GM10248 (cell line): ENCODE data around the gene MLANA.
"Not testable (repeated sequence)": the region's sequence is repeated elsewhere in the genome, so short reads cannot be mapped to it uniquely, and the experiment has no call there.

Experiments
- CTCF ChIA-PET: fragments of 300-600 bp; sonication (Branson Sonifier 250); formaldehyde crosslinking; extraction: SDS; loops from one replicate; lab custom pipeline; 2021; ENCODE audit warnings: antibody characterized with exemption; lab: Yijun Ruan, JAX
- POLR2A ChIA-PET: fragments of 350-650 bp; sonication (Branson Sonifier 250); formaldehyde crosslinking; extraction: SDS; loops from one replicate; lab custom pipeline; 2020; ENCODE audit warnings: antibody characterized with exemption; lab: Yijun Ruan, JAX
- DNase-seq: peaks from one replicate; pipeline ENCODE4 v3.0.0; 2012; ENCODE audit errors: extremely low spot score
- CTCF ChIP-seq: IDR thresholded peaks from 2 replicates; pipeline ENCODE4 v1.5.1; 2012; ENCODE audit warnings: mild to moderate bottlenecking, low read depth; ENCODE audit errors: extremely low read depth, missing control alignments, control extremely low read depth

MLANA gene

GRCh38 chr9:5879419-5880181 is 11.1 kb upstream of the MLANA start:
- no peak for DNase-seq
- ChIA-PET POLR2A (no interaction called here), CTCF (interaction anchor here (0.7 to 2.7 kb wide), 4 partner anchors 9 to 17 kb away, joined by 3 to 6 read pairs (median 4); no protein-coding TSS in a partner anchor)
- no peak for TF ChIP-seq CTCF

- POLR2A ChIA-PET, DNase-seq: not testable (repeated sequence)
- CTCF ChIA-PET, result interaction anchor here (1.4 to 2.2 kb wide), 3 partner anchors 12 to 424 kb away, joined by 4 to 7 read pairs (median 5); no protein-coding TSS in a partner anchor
Measured at GRCh38 chr9:5882244-5883012, 8.3 kb upstream of the MLANA start.

GRCh38 chr9:5884191-5884590 is 6.5 kb upstream of the MLANA start:
- ChIA-PET POLR2A (no interaction called here), CTCF (interaction anchor here (1.5 to 5.5 kb wide), 7 partner anchors 13 to 422 kb away, joined by 4 to 104 read pairs (median 43); no protein-coding TSS in a partner anchor)
- TF ChIP-seq CTCF, result no peak
- no peak for DNase-seq

- ChIA-PET CTCF (interaction anchor here (0.7 to 5.5 kb wide), 62 partner anchors 9 to 699 kb away, joined by 3 to 104 read pairs (median 4); partner anchors contain the start of genes ERMP1 and RANBP6), POLR2A (interaction anchor here (0.5 kb wide), 1 partner anchor 122 kb away, joined by 3 read pairs; a partner anchor contains a TSS)
- peak; percentile 88 for DNase-seq
- peak; percentile 96 for TF ChIP-seq CTCF
Measured at GRCh38 chr9:5886114-5886939, 4.4 kb upstream of the MLANA start.

GRCh38 chr9:5892456-5893133 is 1.9 kb downstream of the MLANA start:
- ChIA-PET CTCF (interaction anchor here (1.3 kb wide), 1 partner anchor 27 kb away, joined by 3 read pairs; no protein-coding TSS in a partner anchor), POLR2A (no interaction called here)
- TF ChIP-seq CTCF, result no peak
- no peak for DNase-seq

GRCh38 chr9:5893134-5893505 is 2.4 kb downstream of the MLANA start:
- CTCF ChIA-PET, result no interaction called here

More at GRCh38 chr9:5893134-5893505, 2.4 kb downstream of the MLANA start:
- DNase-seq, result no peak
- no peak for TF ChIP-seq CTCF
- POLR2A ChIA-PET, result no interaction called here
